22Rv1 (cell line): Measurements from ENCODE around the gene AIFM1.

ENCODE experiments used
- CTCF ChIP-seq: fragments of 450-650 bp; IDR thresholded peaks from 2 replicates; pipeline ENCODE4 v1.5.1; 2017; ENCODE audit warnings: mild to moderate bottlenecking
- ZFX ChIP-seq: fragments of 450-650 bp; IDR thresholded peaks from 2 replicates; pipeline ENCODE4 v1.6.1; 2017; ENCODE audit warnings: antibody characterized with exemption, borderline replicate concordance

- TF ChIP-seq CTCF (no peak), ZFX (no peak)
Observed at GRCh38 chrX:130190801-130191200, 25.2 kb upstream of the AIFM1 start.
